Fibroblast of upper back skin (primary cell): ENCODE measurements around the gene RPAP2.

Experiments
- DNase-seq: peaks from one replicate; pipeline ENCODE4 v3.0.0-alpha.2; 2013

Gene RPAP2

GRCh38 chr1:92447976-92448375, 149.1 kb downstream of the RPAP2 start:
- DNase-seq, result no peak
